ENCODE data around the gene GAS2L3. TPM values are rescaled to one million over a fixed set of nuclear protein-coding genes. Genes with fewer than 3 reads are reported as not detected.
"Not testable (repeated sequence)": the region's sequence is repeated elsewhere in the genome, so short reads cannot be mapped to it uniquely, and the experiment has no call there.

Gene GAS2L3
- 10 to 100 TPM; 15.9 to 24.3 (median 20.1) TPM for polyA plus RNA-seq (ENCODE audit: insufficient read length in 4 of 4)

GRCh38 chr12:100573292-100574186, at the start of gene GAS2L3:
Gene GAS2L3, plus strand, starts transcription at chr12:100573684. Its CDS starts 21,221 bp downstream, at chr12:100594905.
- peak; percentile 63 to 84 (median 72) for DNase-seq (ENCODE audit: low read depth in 4 of 4, low spot score in 2 of 4)

- no peak for DNase-seq (ENCODE audit: low read depth in 4 of 4, low spot score in 2 of 4)
Measured at GRCh38 chr12:100528034-100528433, 45.5 kb upstream of the GAS2L3 start.

- DNase-seq (ENCODE audit: low read depth in 4 of 4, low spot score in 2 of 4), result no peak
Measured at GRCh38 chr12:100528471-100529127, 44.9 kb upstream of the GAS2L3 start.

GRCh38 chr12:100529756-100530350, 43.6 kb upstream of the GAS2L3 start:
- DNase-seq (ENCODE audit: low read depth in 4 of 4, low spot score in 2 of 4), result no peak

GRCh38 chr12:100533376-100533775, 40.1 kb upstream of the GAS2L3 start:
- no peak for DNase-seq (ENCODE audit: low read depth in 4 of 4, low spot score in 2 of 4)

GRCh38 chr12:100534625-100535227, 38.8 kb upstream of the GAS2L3 start:
- no peak for DNase-seq (ENCODE audit: low read depth in 4 of 4, low spot score in 2 of 4)

GRCh38 chr12:100539202-100539601, 34.3 kb upstream of the GAS2L3 start:
- peak in 2 of 4 donors; percentile 18 to 39 for DNase-seq (ENCODE audit: low read depth in 4 of 4, low spot score in 2 of 4)

- no peak for DNase-seq (ENCODE audit: low read depth in 4 of 4, low spot score in 2 of 4)
Measured at GRCh38 chr12:100544165-100544564, 29.3 kb upstream of the GAS2L3 start.

- no peak for DNase-seq (ENCODE audit: low read depth in 4 of 4, low spot score in 2 of 4)
Measured at GRCh38 chr12:100545092-100545491, 28.4 kb upstream of the GAS2L3 start.

- DNase-seq (ENCODE audit: low read depth in 4 of 4, low spot score in 2 of 4), result no peak
Measured at GRCh38 chr12:100553936-100554335, 19.5 kb upstream of the GAS2L3 start.

- DNase-seq (ENCODE audit: low read depth in 4 of 4, low spot score in 2 of 4), result peak; percentile 67 to 84 (median 72)
Measured at GRCh38 chr12:100554608-100555077, 18.8 kb upstream of the GAS2L3 start.

GRCh38 chr12:100555722-100556121, 17.8 kb upstream of the GAS2L3 start:
- DNase-seq (ENCODE audit: low read depth in 4 of 4, low spot score in 2 of 4), result no peak

GRCh38 chr12:100557357-100557756, 16.1 kb upstream of the GAS2L3 start:
- no peak for DNase-seq (ENCODE audit: low read depth in 4 of 4, low spot score in 2 of 4)

- DNase-seq (ENCODE audit: low read depth in 4 of 4, low spot score in 2 of 4), result not testable (repeated sequence)
Measured at GRCh38 chr12:100559261-100559660, 14.2 kb upstream of the GAS2L3 start.

GRCh38 chr12:100564090-100564489, 9.4 kb upstream of the GAS2L3 start:
- DNase-seq (ENCODE audit: low read depth in 4 of 4, low spot score in 2 of 4), result no peak

GRCh38 chr12:100564905-100565467, 8.5 kb upstream of the GAS2L3 start:
- DNase-seq (ENCODE audit: low read depth in 4 of 4, low spot score in 2 of 4), result no peak

GRCh38 chr12:100565987-100566545, 7.4 kb upstream of the GAS2L3 start:
- no peak for DNase-seq (ENCODE audit: low read depth in 4 of 4, low spot score in 2 of 4)

GRCh38 chr12:100566887-100567637, 6.4 kb upstream of the GAS2L3 start:
- no peak for DNase-seq (ENCODE audit: low read depth in 4 of 4, low spot score in 2 of 4)

- DNase-seq (ENCODE audit: low read depth in 4 of 4, low spot score in 2 of 4), result no peak
Measured at GRCh38 chr12:100567945-100568344, 5.5 kb upstream of the GAS2L3 start.
